GM21390 (cell line): ENCODE measurements around the gene ZFPM1.
"Not testable (repeated sequence)": the region's sequence is repeated elsewhere in the genome, so short reads cannot be mapped to it uniquely, and the experiment has no call there.

Experiments
- ATAC-seq: cut with Tn5 transposase; IDR thresholded peaks from one replicate; pipeline ENCODE4 v1.9.1; 2021; ENCODE audit not compliant: unreplicated experiment

The ZFPM1 gene

DNA sequence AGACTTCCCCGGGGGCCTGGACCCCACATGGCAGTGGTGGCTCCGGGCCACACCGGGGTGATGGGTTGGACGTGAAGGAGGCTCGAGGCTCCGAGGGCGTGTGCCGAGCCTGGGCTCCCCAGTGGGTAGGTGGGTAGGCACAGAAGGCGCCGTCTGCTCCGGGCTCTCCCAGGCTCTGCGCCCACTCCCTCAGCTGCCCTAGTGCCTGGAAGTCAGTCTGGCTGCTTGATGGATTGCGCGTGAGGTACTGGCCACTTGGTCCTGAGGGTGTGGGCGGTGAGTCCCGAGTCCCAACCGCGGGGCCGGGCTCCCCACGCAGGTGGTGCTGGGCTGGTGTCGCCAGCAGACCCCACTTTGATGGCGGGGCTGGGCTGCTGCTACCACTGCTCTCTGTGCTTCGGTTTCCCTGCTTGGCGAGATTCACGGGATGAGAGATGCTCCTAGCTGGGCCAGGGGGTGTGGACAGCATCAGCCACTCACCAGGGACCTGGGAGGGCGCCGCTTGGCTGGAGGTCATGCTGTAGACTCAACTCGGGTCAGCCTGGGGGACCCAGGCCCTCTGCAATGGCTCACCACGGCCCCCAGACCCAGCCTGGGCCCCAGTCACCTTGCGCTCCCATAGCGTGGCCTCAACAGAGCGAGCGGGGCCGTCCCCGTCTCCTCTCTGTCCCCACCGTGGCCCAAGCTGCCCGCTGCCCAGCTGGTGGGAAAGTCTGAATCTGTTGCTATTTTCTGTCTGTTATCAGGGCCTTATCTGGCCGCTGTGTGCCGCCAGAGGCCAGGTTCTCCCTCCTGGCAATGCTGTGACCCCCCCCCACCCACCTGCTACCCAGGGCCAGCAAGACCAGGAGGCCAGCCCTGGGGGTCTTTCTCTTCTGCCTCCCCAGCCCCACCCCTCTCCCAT, 26.1 kb downstream of the ZFPM1 start:
- ATAC-seq: no peak

DNA sequence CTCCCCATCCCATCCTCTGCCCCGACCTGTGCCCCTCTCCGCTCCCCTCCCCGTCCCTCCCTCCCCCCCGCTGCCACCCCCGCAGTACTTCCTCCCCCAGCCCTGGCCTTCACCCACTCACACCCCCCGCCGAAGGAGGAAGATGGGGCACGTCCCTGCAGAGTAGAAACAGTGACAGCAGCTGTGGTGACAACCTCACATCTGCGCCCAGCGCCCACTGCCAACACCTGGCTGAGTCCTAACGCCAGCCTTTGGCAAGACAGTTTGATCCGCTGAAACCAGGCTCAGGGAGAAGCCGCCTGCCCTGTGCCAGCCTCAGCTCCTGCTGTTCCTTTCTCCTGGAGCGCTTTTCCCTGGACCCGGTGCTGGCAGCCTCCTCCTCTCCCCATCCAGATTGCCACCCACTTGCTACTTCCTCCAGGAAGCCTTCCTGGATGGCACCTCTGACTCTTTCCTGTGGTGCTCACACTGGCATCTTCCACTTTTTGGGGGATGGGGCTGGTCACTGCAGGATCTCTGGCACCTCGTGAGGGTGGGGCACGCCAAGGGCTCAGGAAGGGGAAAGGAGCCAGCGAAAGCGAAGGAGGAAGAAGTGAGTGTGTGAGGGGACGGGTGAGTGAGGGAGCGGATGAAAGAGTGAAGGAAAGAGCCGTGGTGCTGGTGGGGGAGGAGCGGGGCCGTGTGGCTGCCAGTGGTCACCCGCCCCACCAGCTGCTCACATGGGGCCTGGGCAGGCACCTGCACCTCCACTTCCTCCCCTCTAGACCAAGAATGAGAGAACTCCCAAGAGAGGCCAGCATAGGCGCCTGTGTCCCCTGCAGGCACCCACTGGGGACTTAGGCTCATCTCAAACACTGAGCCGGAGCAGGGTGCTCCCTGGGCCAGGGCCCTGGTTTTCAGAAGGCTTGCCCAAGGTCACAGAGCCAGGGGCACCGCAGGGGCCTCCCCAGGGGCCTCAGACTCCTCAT, 27.0 kb downstream of the ZFPM1 start:
- ATAC-seq: no peak

DNA sequence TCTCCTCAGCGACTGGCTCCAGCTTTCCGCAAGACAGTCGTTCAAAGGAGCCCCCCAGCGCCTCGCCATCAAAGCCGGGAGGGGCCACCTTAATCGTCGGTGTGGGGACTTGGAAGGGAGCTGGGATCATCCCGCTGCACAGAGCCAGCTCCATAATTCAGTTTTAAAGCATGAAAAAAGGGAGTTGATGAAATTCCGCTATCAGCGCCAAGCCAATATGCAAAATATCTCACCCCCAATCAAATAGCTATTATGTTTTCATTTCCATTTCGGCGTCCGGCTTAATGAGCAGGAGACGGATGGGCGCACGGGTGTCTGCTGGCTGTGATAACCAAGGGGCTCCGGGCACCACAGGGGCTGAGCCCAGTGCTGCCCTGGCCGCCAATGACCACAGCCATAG, 27.7 kb downstream of the ZFPM1 start:
- no peak for ATAC-seq

DNA sequence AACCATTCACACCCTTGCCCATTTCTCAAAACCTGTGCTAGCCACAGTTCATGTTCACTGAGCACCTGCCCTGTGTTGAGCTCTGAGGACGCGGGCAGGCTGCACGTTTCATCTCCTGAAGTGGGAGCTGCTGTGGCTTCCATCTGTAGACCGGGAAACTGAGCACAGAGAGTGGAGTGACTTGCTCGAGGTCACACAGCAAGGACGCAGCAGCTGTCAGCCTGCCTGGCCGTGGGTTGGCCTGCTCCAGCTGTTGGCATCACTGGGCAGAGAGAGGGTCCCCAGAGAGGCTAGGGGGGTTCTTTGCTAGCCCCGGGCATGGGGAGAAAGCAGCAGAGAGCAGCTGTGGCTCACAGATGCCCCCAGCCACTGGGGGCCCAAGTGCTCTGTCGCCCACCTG, 28.8 kb downstream of the ZFPM1 start:
- no peak for ATAC-seq

DNA sequence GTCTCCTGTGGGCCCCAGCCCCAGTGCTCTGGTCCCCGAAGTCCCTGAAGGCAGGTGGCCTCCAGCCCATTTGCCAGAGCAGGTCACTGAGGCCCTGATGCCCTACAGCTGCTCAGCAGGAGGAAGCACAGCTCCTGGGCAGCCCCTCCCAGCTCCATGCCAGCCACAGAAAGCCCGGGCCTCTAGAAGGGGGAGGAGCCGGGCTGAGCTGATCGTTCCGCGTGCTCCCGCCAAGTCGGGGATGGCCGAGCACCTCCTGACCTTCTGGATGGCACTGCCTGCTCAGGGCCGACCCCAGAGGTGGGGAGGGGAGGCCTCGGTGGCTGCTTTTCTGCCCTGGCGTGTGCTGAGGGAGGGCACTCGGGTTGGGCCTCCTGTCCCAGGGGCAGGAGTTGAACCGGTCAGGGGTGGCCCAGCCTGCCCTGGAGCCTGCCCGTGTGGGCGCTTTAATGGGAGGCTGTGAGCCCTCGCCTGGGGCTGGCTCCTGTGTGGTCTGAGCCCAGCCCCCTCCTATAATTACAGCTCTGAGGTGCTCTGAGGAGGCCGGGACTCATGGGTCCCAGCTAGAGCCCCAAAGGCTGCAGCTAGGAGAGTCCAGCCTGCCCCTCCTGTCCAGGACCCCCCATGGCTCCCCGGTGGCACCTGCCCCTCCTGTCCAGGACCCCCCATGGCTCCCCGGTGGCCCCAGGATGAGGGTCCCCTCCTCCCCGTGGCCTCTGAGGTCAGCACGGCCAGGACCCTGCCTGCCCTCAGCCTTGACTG, 29.7 kb downstream of the ZFPM1 start:
- ATAC-seq: no peak

GRCh38 chr16:88483392-88483641, 30.2 kb downstream of the ZFPM1 start:
- no peak for ATAC-seq

DNA sequence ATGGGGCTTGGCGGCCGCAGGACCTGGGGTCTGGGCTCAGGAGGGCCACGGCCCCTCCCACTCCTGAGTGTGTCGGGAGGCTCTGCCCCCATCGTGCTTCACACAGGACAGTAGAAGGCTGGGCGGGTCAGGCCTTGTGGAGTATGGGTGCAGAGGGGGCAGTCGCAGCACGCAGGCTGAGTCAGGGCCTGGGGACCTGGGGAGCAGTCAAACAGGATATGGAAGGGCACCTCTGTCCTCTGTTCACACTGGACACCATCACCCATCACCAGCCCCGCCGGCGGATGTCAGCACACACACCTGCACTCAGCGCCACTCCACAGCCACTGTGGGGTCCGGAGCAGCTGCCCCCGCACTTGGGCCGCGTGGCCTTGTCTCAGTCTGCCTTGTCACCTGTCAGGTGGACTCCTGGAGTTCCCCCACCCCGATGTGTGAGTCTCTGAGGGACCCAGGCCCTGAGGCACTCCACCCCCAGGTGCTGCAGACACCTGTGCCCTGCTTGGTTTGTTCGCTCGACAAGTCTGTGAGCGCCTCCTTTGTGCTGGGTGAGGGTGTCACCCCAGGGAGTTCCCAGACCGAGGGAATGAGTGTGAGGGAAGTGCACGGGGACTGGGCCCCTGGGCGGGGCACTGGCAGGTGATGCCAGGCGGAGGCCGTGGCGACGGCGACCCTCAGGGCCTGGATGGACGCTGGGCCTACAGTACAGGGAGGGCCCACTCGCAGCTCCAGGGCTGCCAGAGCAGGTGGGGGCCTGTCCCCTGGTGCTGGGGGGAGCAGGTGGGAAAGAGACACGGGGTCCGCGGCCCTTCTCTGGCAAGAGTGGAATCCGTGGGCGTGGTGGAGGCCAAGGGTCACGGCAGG, 31.7 kb downstream of the ZFPM1 start:
- ATAC-seq: no peak

GRCh38 chr16:88485366-88485741, 32.3 kb downstream of the ZFPM1 start:
- not testable (repeated sequence) for ATAC-seq

DNA sequence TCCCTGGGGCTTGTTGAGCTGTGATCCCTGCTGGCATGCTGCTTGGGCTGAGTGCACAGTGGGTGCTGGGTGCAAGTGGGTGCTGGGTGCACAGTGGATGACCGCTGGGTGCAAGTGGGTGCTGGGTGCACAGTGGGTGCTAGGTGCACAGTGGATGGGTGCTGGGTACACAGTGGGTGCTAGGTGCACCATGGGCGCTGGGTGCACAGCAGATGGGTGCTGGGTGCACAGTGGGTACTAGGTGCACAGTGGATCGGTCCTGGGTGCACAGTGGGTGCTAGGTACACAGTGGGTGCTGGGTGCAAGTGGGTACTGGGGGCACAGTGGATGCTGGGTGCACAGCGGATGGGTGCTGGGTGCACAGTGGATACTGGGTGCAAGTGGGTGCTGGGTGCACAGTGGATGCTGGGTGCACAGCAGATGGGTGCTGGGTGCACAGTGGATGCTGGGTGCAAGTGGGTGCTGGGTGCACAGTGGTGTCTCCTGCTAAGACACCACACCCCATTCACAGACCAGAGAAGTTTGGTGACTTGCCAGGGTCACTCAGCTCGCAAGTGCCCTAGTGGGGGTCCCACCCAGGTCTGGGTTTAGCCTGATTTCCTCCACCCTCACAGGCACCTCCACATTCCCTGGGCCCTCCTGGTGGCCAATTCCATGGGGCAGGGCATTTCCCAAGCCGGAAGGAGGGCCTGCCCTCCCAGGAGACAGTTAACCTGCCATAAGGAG, 33.5 kb downstream of the ZFPM1 start:
- ATAC-seq: no peak

DNA sequence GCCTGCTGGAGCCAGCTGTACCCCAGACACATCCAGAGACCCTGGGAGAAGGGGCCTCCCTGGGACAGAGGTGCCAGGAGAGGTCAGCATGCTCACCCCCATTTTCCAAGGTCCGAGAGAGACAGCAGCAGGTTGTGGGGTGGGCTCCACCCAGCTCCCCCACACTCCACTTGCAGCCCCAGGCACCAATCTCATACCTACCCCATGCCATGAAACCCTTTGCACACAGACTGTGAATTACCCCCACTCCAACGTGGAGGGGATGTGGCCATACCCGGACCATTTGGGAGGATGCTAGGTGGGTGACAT, 34.0 kb downstream of the ZFPM1 start:
- ATAC-seq: no peak

DNA sequence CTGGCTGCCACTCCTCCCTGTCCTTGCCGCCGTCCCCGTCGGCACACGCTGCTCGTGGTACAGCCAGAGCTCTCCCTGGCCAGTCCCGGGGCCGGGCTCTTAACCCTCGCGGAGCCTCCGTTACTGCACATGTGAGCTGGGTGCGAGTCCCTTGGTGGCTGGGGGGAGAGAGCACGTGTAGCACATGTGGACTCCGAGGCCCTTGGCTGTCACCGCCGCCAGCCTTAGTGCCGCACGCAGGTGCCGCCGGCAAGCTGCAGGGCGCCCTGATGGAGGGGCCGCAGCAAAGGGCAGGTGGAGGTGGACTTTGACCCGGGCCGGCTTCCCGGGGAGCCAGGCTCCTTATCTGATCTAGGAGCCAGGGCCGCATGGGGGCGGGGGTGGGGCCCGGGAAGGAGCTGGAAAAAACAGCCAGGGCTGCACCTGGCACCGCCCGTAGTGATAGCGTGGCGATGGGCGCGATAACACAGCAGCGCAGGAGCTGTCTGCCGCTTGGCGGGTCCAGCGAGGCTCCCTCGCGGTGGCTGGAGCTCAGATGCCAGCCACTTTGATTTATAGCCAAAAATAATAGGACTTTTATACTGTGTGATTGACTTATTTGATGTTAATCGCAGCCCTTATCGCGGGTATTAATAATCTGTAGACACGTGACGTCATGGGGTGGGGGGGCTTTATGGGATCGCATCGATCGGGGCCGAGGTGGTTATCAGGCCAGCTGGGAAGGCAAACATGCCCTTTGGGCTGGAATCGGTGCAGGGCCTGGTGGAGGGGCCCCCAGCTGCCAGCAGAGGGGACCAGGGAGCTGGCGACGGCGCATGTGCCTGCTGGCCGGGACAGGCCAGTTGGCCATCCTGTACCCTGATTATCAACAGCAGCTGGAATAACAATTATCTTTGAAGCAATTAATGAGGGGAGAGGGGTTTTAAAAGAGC, 35.1 kb downstream of the ZFPM1 start:
- no peak for ATAC-seq

- no peak for ATAC-seq
Measured at GRCh38 chr16:88489163-88489741, 36.2 kb downstream of the ZFPM1 start.

DNA sequence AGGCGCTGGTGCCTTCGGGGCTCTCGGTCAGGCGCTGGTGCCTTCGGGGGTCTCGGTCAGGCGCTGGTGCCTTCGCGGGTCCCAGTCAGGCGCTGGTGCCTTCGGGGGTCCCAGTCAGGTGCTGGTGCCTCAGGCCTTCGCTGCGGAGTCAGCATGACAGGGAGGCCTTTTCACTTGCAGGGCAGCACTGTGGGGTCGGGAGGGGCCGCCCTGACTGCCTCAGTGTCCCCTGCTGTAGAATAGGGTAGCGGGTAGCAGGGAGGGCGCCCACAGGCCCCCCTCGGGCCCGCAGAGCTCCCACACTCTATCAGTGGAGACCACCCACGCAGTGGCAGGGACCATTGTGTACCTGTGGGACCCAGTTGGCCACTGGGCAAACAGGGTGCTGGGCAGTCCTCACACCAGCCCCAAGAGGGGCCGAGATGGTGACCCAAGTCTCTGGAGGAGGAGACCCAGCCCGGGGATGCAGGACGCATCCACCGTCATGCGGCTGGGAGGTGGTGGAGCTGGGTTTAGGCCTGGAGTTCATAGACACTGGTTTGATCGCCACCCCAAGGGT, 38.0 kb downstream of the ZFPM1 start:
- ATAC-seq: no peak

DNA sequence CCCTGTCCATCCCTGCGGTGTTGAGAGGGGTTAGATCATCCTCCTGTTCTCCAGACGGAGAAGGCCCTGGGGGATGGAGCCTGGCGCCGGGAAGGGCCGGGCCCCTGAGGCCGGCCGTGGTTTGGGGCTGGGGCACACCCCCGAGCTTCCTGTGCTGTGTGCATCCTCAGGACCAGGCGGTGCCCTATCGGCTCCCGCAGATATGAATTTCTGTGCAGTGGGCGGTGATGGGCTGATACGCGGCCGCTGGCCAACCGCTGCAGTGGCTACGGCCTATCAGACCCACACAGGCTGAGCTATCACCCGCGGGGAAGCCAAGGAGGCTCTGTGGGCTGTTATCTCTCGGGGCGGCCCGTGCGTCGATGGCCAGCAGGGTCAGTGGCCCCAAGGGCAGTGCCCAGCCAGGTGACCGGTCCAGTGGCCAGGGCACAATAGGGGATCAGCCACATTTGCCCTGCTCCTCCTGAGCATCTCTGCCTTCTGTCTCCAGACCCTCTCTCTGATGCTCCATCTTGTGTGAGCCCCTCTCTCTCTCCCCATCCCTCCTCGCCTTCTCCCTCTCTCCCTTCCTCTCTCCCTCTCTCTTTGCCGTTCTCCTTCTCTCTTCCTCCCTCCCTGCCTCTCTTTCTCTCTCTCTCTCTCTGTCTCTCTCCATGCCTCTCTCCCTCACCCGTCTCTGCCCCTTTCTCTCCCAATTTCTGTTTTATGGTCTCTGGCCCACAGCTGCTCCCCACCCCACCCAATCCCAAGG, 38.7 kb downstream of the ZFPM1 start:
- no peak for ATAC-seq

DNA sequence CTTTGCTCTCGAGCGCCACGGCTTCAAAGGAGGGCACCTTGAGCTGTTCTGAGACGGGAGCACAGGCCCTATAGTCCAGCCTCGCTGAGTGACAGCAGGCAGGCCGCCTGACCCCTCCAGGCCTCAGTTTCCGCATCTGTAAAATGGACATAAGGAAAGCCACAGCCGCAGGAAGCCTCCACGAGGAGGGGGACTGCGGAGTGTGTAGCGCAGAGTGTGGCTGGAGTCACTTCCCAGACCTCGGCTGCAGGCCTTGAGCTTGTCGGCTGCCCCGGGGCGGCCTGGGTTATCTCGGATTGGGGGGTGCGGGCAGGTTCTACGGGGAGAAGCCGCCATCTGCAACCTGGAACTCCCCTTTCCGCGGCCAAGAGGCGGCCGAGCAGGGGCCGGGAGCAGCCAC, 40.8 kb downstream of the ZFPM1 start:
- ATAC-seq: no peak

GRCh38 chr16:88494335-88495154, 41.5 kb downstream of the ZFPM1 start:
- ATAC-seq: no peak
